Lower leg skin (tissue), 3 donors: Measurements from ENCODE around the gene GPC6.

Experiments used
- POLR2A ChIP-seq, 2 donors: fragments of 450-650 bp; IDR thresholded peaks; one replicate each; pipeline ENCODE4 v1.6.1; 2016 to 2017; ENCODE audit warnings: antibody characterized with exemption in 2 of 2, mild to moderate bottlenecking in 1 of 2, moderate library complexity in 1 of 2
- TF ChIP-seq, protein P1 (sequence below), 3 donors: fragments of 450-650 bp; IDR thresholded peaks; one replicate each; pipeline ENCODE4 v1.5.1; 2016; ENCODE audit warnings: antibody characterized with exemption in 3 of 3, mild to moderate bottlenecking in 3 of 3, moderate library complexity in 2 of 3

DNA sequence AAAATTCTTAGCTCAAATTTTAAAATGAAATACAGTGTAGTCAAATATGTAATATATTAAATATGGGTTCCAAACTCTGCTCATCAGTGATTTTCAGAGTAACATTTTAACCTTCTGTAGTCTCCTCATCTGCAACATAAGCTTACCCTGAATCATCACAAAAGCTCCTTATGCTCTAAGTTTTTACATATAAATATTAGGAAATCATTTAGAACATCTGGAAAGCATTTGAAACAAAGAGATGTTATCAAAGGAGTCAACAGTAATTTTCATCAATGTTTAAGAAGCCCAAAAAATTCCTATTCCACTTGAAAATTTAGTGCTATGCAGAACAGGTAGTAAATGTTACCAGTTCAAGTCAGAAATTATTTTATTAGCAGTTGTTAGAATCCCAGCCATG lies 1028.1 kb downstream of the GPC6 start:
- TF ChIP-seq, protein P1, sequence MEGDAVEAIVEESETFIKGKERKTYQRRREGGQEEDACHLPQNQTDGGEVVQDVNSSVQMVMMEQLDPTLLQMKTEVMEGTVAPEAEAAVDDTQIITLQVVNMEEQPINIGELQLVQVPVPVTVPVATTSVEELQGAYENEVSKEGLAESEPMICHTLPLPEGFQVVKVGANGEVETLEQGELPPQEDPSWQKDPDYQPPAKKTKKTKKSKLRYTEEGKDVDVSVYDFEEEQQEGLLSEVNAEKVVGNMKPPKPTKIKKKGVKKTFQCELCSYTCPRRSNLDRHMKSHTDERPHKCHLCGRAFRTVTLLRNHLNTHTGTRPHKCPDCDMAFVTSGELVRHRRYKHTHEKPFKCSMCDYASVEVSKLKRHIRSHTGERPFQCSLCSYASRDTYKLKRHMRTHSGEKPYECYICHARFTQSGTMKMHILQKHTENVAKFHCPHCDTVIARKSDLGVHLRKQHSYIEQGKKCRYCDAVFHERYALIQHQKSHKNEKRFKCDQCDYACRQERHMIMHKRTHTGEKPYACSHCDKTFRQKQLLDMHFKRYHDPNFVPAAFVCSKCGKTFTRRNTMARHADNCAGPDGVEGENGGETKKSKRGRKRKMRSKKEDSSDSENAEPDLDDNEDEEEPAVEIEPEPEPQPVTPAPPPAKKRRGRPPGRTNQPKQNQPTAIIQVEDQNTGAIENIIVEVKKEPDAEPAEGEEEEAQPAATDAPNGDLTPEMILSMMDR (IDR thresholded peaks at IDR 0.05) = no peak
- TF ChIP-seq POLR2A (IDR thresholded peaks at IDR 0.05) = no peak
